KMS-11 (cell line): ENCODE measurements around the gene HACD2.

Source experiments
- H2AFZ ChIP-seq: fragments of 200-600 bp; sonication (generic); 2 replicates; pipeline ENCODE4 v1.6.1; 2016; ENCODE audit warnings: antibody characterized with exemption, mixed run types, low read depth
- H3K27ac ChIP-seq: fragments of 200-600 bp; sonication (generic); 2 replicates; pipeline ENCODE4 v1.6.1; 2016; ENCODE audit warnings: mild to moderate bottlenecking, mixed run types
- H3K27me3 ChIP-seq: fragments of 200-600 bp; sonication (generic); 2 replicates; pipeline ENCODE4 v1.6.1; 2017; ENCODE audit warnings: mild to moderate bottlenecking, low read depth, mixed run types, moderate library complexity; ENCODE audit not compliant: insufficient read depth
- H3K36me3 ChIP-seq: fragments of 200-600 bp; sonication (generic); 2 replicates; pipeline ENCODE4 v1.6.1; 2017; ENCODE audit warnings: mild to moderate bottlenecking, mixed run types; ENCODE audit not compliant: insufficient read depth
- H3K4me1 ChIP-seq: fragments of 200-600 bp; sonication (generic); 2 replicates; pipeline ENCODE4 v1.6.1; 2016; ENCODE audit warnings: mild to moderate bottlenecking, low read depth, mixed run types; ENCODE audit not compliant: poor library complexity, severe bottlenecking
- H3K4me2 ChIP-seq: fragments of 200-600 bp; sonication (generic); 2 replicates; pipeline ENCODE4 v1.7.0; 2016; ENCODE audit warnings: mild to moderate bottlenecking, mixed run types
- H3K4me3 ChIP-seq: fragments of 200-600 bp; sonication (generic); IDR thresholded peaks from 2 replicates; pipeline ENCODE4 v1.6.1; 2017; ENCODE audit warnings: low read depth, low read length, mixed read lengths; ENCODE audit not compliant: insufficient read depth
- H3K79me2 ChIP-seq: fragments of 200-600 bp; sonication (generic); 2 replicates; pipeline ENCODE4 v1.6.1; 2016; ENCODE audit warnings: low read depth, mixed run types; ENCODE audit not compliant: insufficient read depth
- H3K9ac ChIP-seq: fragments of 200-600 bp; sonication (generic); 2 replicates; pipeline ENCODE4 v1.6.1; 2016; ENCODE audit warnings: mild to moderate bottlenecking, mixed run types
- H4K20me1 ChIP-seq: fragments of 200-600 bp; sonication (generic); 2 replicates; pipeline ENCODE4 v1.6.1; 2016; ENCODE audit warnings: mild to moderate bottlenecking, mixed run types; ENCODE audit not compliant: insufficient read depth
- TF ChIP-seq, protein P1 (sequence below): fragments of 200-600 bp; sonication (generic); conservative IDR thresholded peaks from 2 replicates; pipeline ENCODE4 v1.6.1; 2017; ENCODE audit warnings: low read depth, mild to moderate bottlenecking, antibody characterized with exemption, low read length, moderate library complexity, mixed read lengths

The HACD2 gene

DNA sequence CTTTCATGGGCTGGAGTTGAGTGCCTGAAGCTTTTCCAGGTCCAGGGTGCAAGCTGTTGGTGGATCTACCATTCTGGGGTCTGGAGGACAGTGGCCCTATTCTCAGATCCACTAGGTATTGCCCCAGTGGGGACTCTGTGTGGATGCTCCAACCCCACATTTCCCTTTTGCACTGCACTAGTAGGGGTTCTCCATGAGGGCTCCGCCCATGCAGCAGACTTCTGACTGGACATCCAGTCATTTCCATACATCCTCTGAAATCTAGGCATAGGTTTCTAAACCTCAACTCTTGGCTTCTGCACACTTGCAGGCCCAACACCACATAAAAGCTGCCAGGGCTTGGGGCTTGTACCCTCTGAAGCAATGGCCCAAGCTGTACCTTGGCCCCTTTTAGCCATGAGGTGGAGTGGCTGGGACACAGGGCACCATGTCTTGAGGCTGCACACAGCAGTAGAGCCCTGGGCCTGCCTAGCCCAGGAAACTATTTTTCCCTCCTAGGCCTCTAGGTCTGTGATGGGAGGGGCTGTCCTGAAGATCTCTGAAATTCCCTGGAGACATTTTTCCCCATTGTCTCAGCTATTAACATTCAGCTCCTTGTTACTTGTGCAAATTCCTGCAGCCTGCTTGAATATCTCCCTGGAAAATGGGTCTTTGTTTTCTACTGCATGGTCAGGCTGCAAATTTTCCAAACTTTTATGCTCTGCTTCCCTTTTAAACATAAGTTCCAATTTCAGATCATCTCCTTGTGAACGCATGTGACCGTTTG, 6.0 kb upstream of the HACD2 start:
- Histone ChIP-seq H2AFZ (no peak overlapping the region), H3K4me3 (no peak overlapping the region), H3K27me3 (no peaks in the 10 kb centered on the region), H3K27ac (no peak overlapping the region), H4K20me1 (no peaks in the 10 kb centered on the region), H3K9ac (no peak overlapping the region), H3K36me3 (no peaks in the 10 kb centered on the region), H3K4me2 (no peak overlapping the region), H3K79me2 (no peaks in the 10 kb centered on the region; the same call in 1 of the 2 replicates), H3K4me1 (peaks cover 5% of the 10 kb centered on the region)
- TF ChIP-seq, protein P1, sequence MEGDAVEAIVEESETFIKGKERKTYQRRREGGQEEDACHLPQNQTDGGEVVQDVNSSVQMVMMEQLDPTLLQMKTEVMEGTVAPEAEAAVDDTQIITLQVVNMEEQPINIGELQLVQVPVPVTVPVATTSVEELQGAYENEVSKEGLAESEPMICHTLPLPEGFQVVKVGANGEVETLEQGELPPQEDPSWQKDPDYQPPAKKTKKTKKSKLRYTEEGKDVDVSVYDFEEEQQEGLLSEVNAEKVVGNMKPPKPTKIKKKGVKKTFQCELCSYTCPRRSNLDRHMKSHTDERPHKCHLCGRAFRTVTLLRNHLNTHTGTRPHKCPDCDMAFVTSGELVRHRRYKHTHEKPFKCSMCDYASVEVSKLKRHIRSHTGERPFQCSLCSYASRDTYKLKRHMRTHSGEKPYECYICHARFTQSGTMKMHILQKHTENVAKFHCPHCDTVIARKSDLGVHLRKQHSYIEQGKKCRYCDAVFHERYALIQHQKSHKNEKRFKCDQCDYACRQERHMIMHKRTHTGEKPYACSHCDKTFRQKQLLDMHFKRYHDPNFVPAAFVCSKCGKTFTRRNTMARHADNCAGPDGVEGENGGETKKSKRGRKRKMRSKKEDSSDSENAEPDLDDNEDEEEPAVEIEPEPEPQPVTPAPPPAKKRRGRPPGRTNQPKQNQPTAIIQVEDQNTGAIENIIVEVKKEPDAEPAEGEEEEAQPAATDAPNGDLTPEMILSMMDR = no peak

DNA sequence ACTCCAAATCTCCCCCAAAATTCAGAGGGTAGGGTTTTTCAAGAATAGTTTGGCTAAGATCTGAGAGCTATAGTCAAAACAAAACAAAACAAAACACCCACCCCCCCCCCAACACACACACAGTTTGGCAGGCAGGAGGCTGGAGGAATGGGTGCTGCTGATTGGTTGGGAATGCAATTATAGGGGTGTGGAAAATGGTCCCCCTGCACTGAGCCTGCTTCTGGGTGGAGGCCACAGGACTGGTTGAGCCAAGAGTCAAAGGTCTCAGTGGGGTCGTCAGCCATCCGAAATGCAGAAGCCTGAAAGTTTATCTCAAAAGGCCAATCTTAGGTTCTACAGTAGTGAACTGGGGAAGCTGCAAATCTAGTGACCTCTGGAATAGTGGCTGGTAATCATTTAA, 2.5 kb upstream of the HACD2 start:
- no peak overlapping the region for H3K27ac ChIP-seq
- H3K27me3 ChIP-seq = no peaks in the 10 kb centered on the region
- H3K36me3 ChIP-seq = no peaks in the 10 kb centered on the region
- TF ChIP-seq, protein P1 = no peak
- H3K79me2 ChIP-seq = no peaks in the 10 kb centered on the region; the same call in 1 of the 2 replicates
- H3K9ac ChIP-seq = no peak overlapping the region
- H3K4me2 ChIP-seq = no peak overlapping the region
- no peak overlapping the region for H2AFZ ChIP-seq
- no peak overlapping the region for H3K4me3 ChIP-seq
- no peaks in the 10 kb centered on the region for H4K20me1 ChIP-seq
- H3K4me1 ChIP-seq = peaks cover 21% of the 10 kb centered on the region

DNA sequence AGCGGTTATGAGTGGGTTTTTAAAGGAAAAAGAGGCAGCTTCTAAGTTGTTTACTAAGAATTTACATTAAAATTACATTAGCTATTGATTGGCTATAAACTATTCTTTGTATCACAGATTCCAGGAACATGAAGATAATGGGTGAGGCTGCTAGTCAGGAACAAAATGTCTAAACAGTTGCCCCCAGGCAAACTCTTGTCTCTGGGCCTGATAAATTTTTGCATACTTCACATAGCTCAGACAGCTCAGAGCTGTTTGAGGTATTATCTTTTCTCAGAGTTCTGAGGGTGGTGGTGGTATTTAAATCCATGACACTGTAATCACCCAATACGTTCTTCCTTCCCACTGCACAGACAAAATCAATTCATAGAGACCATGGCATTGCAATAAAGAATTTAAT, 2.1 kb upstream of the HACD2 start:
- TF ChIP-seq, protein P1 = no peak
- Histone ChIP-seq H3K27ac (no peak overlapping the region), H3K36me3 (no peaks in the 10 kb centered on the region), H3K9ac (no peak overlapping the region), H3K79me2 (no peaks in the 10 kb centered on the region; the same call in 1 of the 2 replicates), H3K4me3 (no peak overlapping the region), H3K4me1 (peaks cover 23% of the 10 kb centered on the region), H4K20me1 (no peaks in the 10 kb centered on the region), H3K4me2 (no peak overlapping the region; the same call in 1 of the 2 replicates), H2AFZ (no peak overlapping the region), H3K27me3 (no peaks in the 10 kb centered on the region)

DNA sequence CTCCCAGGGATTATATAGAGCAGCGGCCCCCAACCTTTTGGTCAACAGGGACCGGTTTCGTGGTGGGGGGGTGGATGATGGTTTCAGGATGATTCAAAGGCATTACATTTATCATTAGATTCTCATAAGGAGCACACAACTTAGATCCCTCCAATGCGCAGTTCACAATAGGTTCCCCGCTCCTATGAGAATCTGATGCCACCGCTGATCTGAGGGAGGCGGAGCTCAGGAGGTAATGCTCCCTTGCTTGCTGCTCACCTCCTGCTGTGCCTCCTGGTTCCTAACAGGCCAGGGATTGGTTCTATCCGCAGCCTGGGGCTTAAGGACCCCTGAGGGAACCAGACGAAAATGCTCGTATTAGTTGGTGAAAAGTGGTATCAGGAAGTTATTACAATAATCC, 1.3 kb upstream of the HACD2 start:
- peak overlapping the region; percentile 90 for H3K27ac ChIP-seq
- TF ChIP-seq, protein P1 = no peak
- peaks cover 23% of the 10 kb centered on the region for H3K4me1 ChIP-seq
- peak overlapping the region; percentile 96 for H2AFZ ChIP-seq
- peak overlapping the region; percentile 96; the same call in 1 of the 2 replicates for H3K9ac ChIP-seq
- H3K27me3 ChIP-seq = no peaks in the 10 kb centered on the region
- H3K4me3 ChIP-seq = peak overlapping the region; percentile 93
- no peaks in the 10 kb centered on the region; the same call in 1 of the 2 replicates for H3K79me2 ChIP-seq
- no peaks in the 10 kb centered on the region for H3K36me3 ChIP-seq
- no peaks in the 10 kb centered on the region for H4K20me1 ChIP-seq
- H3K4me2 ChIP-seq = peak overlapping the region; percentile 74
